ENCODE measurements around the gene ASTL.

Gene ASTL

DNA sequence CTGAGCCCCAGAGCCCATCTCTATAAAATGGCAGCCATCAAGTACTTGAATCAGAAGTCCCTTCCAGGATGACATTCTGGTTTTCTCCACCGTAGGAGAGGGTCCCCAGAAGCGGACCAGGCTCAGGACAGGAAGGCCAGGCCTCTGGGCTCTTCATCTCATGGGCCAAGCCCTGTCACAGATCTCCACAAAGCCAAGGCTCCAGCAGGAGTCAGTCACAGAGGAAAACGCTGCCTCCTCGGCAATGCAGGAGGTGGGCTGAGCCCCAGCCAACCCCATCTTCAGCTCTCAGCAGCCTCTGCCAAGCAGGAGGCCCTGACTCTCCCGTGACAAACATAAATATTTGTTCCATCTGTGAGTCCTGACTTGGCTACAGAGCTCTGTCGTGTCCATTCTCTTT is 64.1 kb downstream of the ASTL start:
- no peak for DNase-seq

- DNase-seq = no peak
Observed at GRCh38 chr2:96073170-96073775, 65.0 kb downstream of the ASTL start.
